Measurements from ENCODE around the gene SLC25A38.

DNA sequence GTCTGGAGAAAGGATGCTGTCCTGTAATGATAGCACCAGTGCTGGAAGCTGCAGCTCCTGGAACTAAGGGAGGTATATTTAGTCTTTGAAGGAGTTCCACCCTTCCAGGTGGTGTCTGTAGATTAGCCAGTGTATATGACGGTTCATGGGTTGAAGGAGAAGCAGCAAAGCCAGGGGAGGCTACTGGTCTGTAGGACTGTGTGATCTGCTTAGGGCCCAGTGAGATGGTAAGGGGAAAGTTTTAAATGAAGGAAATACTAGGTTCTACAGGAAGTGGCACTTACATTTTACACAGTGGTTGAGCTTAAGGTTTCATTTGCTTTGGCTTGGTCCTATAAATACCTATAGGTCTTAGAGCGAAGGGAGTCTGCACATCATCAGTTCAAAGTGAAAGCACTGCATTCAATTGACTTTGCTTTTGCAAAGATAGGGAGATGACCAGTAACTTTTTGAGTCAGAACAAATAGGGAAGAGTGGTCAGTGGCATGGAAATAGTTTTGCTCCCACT lies 5.6 kb downstream of the SLC25A38 start:
- TF ChIP-seq, protein P1, sequence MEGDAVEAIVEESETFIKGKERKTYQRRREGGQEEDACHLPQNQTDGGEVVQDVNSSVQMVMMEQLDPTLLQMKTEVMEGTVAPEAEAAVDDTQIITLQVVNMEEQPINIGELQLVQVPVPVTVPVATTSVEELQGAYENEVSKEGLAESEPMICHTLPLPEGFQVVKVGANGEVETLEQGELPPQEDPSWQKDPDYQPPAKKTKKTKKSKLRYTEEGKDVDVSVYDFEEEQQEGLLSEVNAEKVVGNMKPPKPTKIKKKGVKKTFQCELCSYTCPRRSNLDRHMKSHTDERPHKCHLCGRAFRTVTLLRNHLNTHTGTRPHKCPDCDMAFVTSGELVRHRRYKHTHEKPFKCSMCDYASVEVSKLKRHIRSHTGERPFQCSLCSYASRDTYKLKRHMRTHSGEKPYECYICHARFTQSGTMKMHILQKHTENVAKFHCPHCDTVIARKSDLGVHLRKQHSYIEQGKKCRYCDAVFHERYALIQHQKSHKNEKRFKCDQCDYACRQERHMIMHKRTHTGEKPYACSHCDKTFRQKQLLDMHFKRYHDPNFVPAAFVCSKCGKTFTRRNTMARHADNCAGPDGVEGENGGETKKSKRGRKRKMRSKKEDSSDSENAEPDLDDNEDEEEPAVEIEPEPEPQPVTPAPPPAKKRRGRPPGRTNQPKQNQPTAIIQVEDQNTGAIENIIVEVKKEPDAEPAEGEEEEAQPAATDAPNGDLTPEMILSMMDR (conservative IDR thresholded peaks at IDR 0.05 in 1 of 2, IDR thresholded peaks at IDR 0.05 in 1 of 2; ENCODE audit: extremely low read depth in 1 of 2, insufficient read depth in 1 of 2, low read depth in 1 of 2, low read length in 2 of 2): no peak
- no peak for TF ChIP-seq EZH2 (IDR thresholded peaks at IDR 0.05; ENCODE audit: borderline replicate concordance, low read length)
